IPS DF 19.7 (cell line): ENCODE data around the gene CFL2.
"Not testable (repeated sequence)": the region's sequence is repeated elsewhere in the genome, so short reads cannot be mapped to it uniquely, and the experiment has no call there.

Experiments
- DNase-seq: peaks from one replicate; pipeline ENCODE4 v3.0.0-alpha.2; 2013; ENCODE audit warnings: low read depth, low spot score

Gene CFL2

GRCh38 chr14:34714320-34715126, at the start of gene CFL2:
TSS of gene CFL2 (minus strand) at chr14:34714593. CDS start at chr14:34714540, 53 bp downstream.
- no peak for DNase-seq

DNA sequence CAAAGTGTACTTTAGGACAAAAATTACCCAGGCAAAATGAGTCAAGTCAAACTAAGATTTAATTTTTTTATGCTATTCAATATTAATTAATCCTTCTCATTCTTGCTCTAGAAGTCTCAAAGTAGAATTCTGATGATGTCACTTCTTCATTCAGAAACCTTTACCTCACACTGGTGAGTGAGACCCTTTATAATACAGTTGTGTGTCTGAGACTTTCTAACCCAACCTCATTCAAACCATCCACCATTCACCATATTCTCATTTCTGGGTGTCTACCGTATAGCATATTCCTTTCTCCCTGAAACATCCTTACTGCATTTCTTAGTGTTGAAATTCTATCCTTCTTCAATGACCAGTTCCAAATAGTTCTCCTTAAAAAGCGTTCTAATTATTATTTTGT, 40.8 kb upstream of the CFL2 start:
- DNase-seq, result no peak

DNA sequence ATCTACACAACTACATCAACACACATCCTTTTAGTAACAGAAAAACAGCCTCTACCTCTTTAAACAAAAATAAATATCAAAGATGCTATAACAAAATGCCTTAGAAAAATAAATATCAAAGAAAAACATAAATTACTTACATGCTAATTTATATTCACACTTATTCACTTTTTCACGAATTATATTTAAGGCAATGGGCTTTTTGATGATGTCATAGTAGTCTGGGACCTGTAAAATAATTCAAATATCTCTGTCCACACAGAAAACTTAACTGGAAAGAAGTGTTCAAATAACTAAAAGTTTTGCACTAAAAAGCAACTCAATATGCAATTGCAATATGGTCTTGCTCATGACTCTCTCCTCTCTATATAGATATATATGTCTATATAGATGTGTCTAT, 40.3 kb upstream of the CFL2 start:
- no peak for DNase-seq

DNA sequence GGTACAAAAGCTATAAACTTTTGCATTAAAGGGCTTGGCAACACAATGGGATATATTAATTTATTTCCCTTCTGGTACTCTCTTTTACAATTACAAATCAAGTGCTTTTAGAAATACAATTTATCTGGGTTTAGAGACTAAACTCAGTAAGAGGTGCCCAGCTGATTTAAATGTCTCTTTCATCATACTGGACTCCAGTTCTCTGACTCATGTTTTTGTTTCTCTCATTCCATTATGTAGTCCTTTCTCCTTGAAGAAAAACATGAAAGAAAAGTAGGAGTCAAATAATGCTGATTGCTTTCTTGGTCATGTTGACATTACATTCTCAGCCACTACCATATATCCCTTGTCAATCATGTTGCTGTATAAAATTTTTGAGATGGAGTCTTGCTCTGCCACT, 36.3 kb upstream of the CFL2 start:
- DNase-seq, result no peak

DNA sequence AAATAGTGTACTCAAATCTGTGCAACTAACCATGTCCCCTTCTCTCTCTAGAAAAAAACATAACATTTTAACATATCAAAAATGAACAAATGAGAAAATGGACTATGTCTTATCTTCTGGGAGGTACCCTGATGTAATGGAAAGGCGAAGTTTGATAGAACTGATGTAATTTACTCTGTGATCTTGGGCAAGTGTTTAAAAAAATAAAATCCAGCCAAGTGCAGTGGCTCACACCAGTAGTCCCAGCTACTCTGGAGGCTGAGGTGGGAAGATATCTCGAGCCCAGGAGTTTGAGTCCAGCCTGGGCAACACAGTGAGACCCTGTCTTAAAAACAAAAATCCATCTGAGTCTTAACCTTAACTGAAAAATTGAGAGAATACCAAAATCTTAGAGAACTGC, 35.8 kb upstream of the CFL2 start:
- DNase-seq, result no peak

DNA sequence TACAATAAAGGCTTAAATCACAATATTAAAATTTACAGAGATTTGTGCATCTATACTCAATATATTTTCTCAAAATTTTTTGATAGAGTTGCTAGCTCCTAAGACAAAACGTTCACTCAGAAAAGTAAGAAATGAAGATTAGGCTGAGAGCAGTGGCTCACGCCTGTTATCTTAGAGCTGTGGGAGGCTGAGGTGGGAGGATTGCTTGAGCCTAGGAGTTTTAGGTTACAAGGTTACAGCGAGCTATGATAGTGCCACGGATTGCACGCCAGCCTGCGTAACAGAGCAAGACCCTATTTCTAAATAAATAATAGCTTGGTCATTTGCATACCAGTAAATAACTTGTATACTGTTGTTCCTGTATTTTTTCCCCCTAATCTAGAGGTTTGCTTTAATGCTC, 35.0 kb upstream of the CFL2 start:
- no peak for DNase-seq

DNA sequence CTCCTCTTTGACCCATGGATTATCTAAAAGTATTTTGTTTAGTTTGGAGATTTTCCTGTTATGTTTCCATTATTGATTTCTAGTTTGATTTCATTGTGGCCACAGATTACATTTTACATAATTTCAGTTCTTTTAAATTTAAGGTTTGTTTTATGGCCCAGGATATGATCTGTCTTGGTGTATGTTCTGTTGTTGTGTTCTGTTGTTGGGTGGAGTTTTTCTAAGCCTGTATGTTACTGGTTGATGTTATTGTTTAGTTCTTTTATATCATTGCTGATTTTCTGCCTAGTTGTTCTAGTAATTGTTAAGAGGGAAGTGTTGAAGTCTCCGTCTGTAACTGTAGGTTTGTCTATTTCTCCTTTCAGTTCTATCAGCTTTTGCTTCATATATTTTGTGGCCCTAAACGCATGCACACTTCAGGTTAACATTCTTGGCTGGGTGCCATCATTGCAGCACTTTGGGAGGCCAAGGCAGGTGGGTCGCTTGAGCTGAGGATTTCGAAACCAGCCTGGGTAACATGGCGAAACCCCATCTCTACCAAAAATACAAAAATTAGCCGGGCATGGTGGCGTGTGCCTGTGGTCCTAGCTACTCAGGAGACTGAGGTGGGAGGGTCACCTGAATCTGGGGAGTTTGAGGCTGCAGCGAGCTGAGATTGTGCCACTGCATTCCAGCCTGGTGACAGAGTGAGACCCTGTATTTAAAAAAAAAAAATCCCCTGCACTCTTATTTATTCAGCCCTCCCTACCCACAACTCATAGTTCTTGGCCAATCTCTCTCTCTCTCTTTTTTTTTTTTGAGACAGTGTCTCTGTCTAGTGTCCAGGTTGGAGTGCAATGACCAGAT, 28.1 kb upstream of the CFL2 start:
- DNase-seq, result no peak

DNA sequence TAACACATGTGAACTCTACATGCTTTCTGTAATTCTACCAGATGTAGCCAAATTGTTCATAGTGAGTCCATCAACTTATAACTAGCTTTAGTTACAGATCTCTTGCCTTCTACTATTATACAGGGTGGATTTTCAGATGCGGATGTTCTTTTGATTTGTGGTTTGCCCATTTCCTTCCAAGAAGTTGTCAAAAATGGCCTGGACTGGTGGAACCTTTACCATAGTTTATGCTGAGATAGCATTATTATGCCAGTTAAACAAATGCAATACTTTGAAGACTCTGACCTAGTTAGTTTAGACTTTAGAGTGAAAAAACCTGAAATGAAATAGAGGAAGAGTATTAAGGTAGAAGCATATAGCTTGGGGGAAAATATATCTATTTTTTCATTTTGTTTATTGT, 27.4 kb upstream of the CFL2 start:
- no peak for DNase-seq

DNA sequence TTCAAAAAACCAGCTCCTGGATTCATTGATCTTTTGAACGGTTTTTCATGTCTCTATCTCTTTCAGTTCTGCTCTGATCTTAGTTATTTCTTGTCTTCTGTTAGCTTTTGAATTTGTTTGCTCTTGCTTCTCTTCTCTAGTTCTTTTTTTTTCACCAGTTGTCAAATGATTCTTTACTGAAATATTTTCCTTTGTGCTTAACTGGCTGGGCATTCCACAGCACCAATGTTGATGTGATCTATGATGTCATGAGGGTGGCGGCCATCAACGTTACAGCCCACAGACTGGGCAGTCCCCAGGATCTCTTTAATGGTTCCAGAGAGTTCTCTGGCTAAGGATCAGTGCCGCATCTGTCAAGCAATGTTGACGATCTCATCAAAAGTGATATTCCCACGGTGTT, 25.7 kb upstream of the CFL2 start:
- not testable (repeated sequence) for DNase-seq

DNA sequence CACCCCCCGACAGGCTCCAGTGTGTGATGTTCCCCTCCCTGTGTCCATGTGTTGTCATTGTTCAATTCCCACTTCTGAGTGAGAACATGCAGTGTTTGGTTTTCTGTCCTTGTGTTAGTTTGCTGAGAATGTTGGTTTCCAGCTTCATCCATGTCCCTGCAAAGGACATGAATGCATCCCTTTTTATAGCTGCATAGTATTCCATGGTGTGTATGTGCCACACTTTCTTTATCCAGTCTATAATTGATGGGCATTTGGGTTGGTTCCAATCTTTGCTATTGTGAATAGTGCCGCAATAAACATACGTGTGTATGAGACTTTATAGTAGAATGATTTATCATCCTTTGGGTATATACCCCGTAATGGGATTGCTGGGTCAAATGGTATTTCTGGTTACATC, 22.7 kb upstream of the CFL2 start:
- DNase-seq, result not testable (repeated sequence)

DNA sequence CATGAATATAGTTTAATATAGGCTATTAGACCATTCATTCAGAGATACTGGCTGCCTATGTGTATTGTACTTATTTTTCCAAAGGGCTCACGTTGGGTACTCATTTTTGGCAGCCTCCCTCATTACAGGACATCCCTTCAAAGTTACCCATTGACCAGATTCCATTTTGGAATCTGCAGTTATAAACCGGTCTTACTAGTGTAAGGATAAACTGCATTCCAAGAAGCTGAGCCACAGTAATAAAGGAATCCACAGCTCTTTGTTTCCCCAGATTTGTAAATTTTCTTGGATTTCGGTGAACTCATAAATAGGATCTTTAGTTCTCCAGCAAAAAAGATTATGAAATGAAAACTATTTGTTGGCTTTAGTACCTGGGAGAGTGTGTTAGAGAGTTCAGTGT, 18.9 kb upstream of the CFL2 start:
- DNase-seq, result no peak

- no peak for DNase-seq
Measured at GRCh38 chr14:34732802-34733201, 18.4 kb upstream of the CFL2 start.

- DNase-seq, result no peak
Measured at GRCh38 chr14:34723867-34724266, 9.5 kb upstream of the CFL2 start.

- DNase-seq, result peak; percentile 9
Measured at GRCh38 chr14:34722723-34723545, 8.5 kb upstream of the CFL2 start.

DNA sequence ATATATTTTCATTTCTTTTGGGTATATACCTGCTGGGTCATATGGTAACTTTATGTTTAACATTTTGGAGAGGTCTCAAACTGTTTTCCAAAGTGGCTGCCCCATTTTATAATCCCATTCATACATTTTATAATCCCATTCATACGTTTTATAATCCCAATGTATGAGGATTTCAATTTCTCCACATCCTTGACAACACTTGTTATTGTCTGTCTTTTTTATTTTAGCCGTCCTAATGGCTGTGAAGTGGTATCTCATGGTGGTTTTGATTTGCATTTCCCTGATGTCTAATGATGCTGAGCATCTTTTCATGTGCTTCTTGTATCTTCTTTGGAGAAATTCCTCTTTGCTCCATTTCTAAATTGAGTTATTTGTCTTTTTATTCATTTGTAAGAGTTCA, 6.7 kb upstream of the CFL2 start:
- DNase-seq, result no peak

DNA sequence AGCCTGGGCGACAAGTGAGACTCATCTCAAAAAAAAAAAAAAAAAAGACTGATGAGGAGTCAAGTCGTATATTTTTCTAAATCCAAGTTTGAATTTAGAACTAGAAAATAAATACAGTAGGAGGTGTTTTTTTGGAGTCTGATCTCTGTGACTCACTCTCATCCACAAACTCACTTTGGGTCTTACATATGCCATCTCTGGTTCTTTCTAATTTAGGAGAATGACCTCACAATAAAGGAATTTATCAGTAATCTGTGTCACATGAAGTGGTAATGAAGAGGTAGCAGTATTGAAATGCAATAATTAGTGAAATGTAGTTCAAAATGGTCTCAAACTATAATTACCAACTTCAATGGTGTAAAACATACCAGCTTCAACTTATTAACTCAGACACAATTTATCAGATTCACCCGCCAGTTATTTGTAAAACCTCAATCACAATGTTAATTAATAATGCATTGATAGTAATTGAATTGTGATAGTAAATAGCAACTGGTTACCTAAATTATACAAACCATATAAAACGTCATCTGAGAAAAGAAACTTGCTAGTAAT, 4.4 kb upstream of the CFL2 start:
- no peak for DNase-seq

DNA sequence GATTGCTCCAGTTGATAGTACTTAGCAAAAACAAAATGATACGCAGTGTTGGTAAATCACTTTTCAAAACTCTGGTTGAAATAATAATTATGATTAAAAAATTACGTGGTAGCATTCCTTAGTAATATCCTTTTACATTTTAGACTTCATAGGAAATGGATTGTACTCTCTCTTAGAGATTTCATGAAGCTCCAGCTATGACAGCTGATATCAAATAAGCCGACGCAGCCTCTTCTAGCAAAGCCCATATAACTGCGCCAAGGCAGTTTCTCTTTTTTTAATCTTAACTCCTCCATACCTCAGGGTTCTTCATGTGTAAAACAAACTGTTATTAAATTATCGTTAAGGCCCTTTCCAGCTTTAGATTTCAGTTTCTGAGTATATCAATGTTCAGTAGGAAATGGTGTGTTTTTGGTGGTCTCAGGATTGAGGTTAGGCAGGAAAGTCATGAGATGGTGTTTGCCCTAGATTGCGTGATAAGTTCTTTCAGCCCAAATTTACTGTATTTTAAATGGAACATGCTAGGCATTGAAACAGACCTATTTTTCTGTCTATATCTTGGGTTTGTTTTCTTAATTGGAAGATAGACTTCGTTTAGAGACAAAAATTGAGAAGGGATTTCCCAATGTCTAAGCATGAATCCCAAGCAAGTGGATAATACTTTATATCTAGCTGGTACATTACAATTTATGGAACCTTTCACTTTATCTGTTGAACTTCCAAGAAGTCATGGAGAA, 902 bp upstream of the CFL2 start:
- DNase-seq, result no peak

DNA sequence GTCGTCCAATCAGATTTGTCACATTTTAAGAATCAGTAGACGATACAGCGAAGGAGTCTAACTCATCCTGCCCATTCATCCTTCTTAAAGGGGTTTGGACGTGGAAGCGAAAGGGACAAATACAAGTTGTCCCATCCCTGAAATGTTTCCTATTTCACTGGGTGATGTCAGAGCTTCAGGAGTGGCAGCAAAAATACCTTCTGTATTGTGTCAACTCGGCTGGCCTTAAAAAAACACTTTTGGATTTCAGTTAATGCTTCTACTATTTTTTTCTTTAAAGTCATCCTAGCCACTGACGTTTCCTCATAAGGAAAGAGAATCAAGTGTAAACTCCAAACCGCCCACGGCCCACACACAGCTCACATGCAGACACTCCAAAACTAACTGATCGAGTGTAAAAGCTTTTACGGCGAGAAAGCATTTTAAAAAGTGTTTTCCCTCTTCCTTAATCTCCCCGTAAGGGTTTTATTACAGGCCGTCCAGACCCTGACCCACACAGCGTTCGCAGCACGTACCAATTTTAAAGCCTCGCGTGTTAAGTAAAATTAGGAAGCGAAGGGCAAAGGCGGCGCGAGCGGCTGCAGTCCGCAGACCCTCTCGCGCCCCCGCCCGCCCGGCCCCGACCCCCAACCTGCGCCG, 593 bp downstream of the CFL2 start:
- no peak for DNase-seq

GRCh38 chr14:34713122-34713680, 1.2 kb downstream of the CFL2 start:
- no peak for DNase-seq
